ENCODE data around the gene SPRTN. TPM values are rescaled to one million over a fixed set of nuclear protein-coding genes. Genes with fewer than 3 reads are reported as not detected.

The SPRTN gene
- total and polyA plus RNA-seq, 12 donors: 3.9 to 18.5 (median 11.0) TPM

GRCh38 chr1:231397886-231398671 is 60.0 kb downstream of the SPRTN start:
- intact Hi-C loops (cut with DNase I): no loop called here
- no peaks in the 10 kb centered on the region for H3K9me3 ChIP-seq (replicated peaks in 1 of 3)
- peaks cover 22 to 47% of the 10 kb centered on the region in 2 donors for H3K4me1 ChIP-seq (replicated peaks in 1 of 2)
- no peaks in the 10 kb centered on the region for H3K36me3 ChIP-seq (replicated peaks in 1 of 2)
- no peak for TF ChIP-seq CTCF (IDR thresholded peaks at IDR 0.05)
- no peak for TF ChIP-seq POLR2A (IDR thresholded peaks at IDR 0.05)
- 59 to 85% (median 71%) methylated on average over 4 of the region's 4 CpGs for WGBS, 4 donors
- H3K27me3 ChIP-seq: no peaks in the 10 kb centered on the region
- DNase-seq: no peak
- no peak overlapping the region for H3K4me3 ChIP-seq
- H3K27ac ChIP-seq: no peak overlapping the region

GRCh38 chr1:231401478-231401877 is 63.4 kb downstream of the SPRTN start:
- Histone ChIP-seq H3K36me3 (replicated peaks in 1 of 2) (no peaks in the 10 kb centered on the region), H3K9me3 (replicated peaks in 1 of 3) (no peaks in the 10 kb centered on the region), H3K4me3 (no peak overlapping the region), H3K4me1 (replicated peaks in 1 of 2) (peaks cover 34 to 40% of the 10 kb centered on the region in 2 donors), H3K27ac (no peak overlapping the region), H3K27me3 (no peaks in the 10 kb centered on the region)
- 0 to 22% (median 8%) methylated on average over 1 of the region's 1 CpG for WGBS, 4 donors
- TF ChIP-seq POLR2A (IDR thresholded peaks at IDR 0.05) (no peak), CTCF (IDR thresholded peaks at IDR 0.05) (no peak)
- intact Hi-C loops (cut with DNase I): no loop called here
- DNase-seq: no peak

- H3K4me1 ChIP-seq (replicated peaks in 1 of 2): peaks cover 41 to 46% of the 10 kb centered on the region in 2 donors
- H3K9me3 ChIP-seq (replicated peaks in 1 of 3): no peaks in the 10 kb centered on the region
- no peak overlapping the region for H3K4me3 ChIP-seq
- TF ChIP-seq CTCF (IDR thresholded peaks at IDR 0.05) (no peak), POLR2A (IDR thresholded peaks at IDR 0.05) (no peak)
- H3K27ac ChIP-seq: no peak overlapping the region
- H3K27me3 ChIP-seq: no peaks in the 10 kb centered on the region
- no peaks in the 10 kb centered on the region for H3K36me3 ChIP-seq (replicated peaks in 1 of 2)
- WGBS, 4 donors: 67 to 97% (median 93%) methylated on average over 2 of the region's 2 CpGs
- no peak for DNase-seq
- intact Hi-C loops (cut with DNase I): no loop called here
Measured at GRCh38 chr1:231404318-231404717, 66.2 kb downstream of the SPRTN start.

Other genes starting within 250 kb of the SPRTN start
- gene TRIM67, start 176.2 kb upstream of the SPRTN start, total RNA-seq: 1 to 10 TPM in 3 of 9 donors, under 1 TPM in 6; 0.06 to 1.5 (median 0.30) TPM
- under 1 TPM; 0.10 to 0.62 (median 0.32) TPM for gene TRIM67, start 176.2 kb upstream of the SPRTN start, polyA plus RNA-seq
- gene GNPAT, start 97.1 kb upstream of the SPRTN start, total RNA-seq: 10 to 100 TPM; 27.0 to 65.2 (median 44.8) TPM
- 10 to 100 TPM; 46.8 to 91.9 (median 57.9) TPM for gene GNPAT, start 97.1 kb upstream of the SPRTN start, polyA plus RNA-seq
- 10 to 100 TPM in 8 of 9 donors, 1 to 10 TPM in 1; 9.6 to 21.1 (median 14.9) TPM for gene EXOC8, start 441 bp upstream of the SPRTN start, total RNA-seq
- gene EXOC8, start 441 bp upstream of the SPRTN start, polyA plus RNA-seq: 10 to 100 TPM in 1 of 3 donors, 1 to 10 TPM in 2; 2.4 to 11.9 (median 3.5) TPM
- gene EGLN1, start 84.0 kb downstream of the SPRTN start, total RNA-seq: 10 to 100 TPM; 33.4 to 75.6 (median 50.8) TPM
- 10 to 100 TPM in 1 of 3 donors, 1 to 10 TPM in 2; 7.9 to 72.3 (median 8.8) TPM for gene EGLN1, start 84.0 kb downstream of the SPRTN start, polyA plus RNA-seq
- gene TSNAX, start 190.4 kb downstream of the SPRTN start, total RNA-seq: 10 to 100 TPM; 16.0 to 92.5 (median 48.1) TPM
- gene TSNAX, start 190.4 kb downstream of the SPRTN start, polyA plus RNA-seq: 10 to 100 TPM; 11.6 to 98.3 (median 11.8) TPM

Measured in adrenal gland (tissue), 12 donors.